Breast epithelium (tissue), 4 donors: ENCODE data around the gene TGIF1. TPM values are rescaled to one million over a fixed set of nuclear protein-coding genes. Genes with fewer than 3 reads are reported as not detected.
"Not testable (repeated sequence)": the region's sequence is repeated elsewhere in the genome, so short reads cannot be mapped to it uniquely, and the experiment has no call there.

ENCODE experiments used
- DNase-seq, 2 donors: peaks; one replicate each; pipeline ENCODE4 v3.0.0-alpha.2; 2019; ENCODE audit warnings: low spot score in 2 of 2
- H3K27ac ChIP-seq, 2 donors: fragments of 200-600 bp; sonication (generic) in 1 of 2; one replicate each; pipeline ENCODE4 v1.5.1; 2016 to 2019; ENCODE audit warnings: mild to moderate bottlenecking in 1 of 2
- H3K27me3 ChIP-seq, 2 donors: fragments of 200-600 bp; sonication (generic) in 1 of 2; one replicate each; pipeline versions ENCODE4 v1.5.1 to v1.6.0; 2017 to 2019; ENCODE audit warnings: control low read depth in 1 of 2, mild to moderate bottlenecking in 1 of 2
- H3K36me3 ChIP-seq: fragments of 200-600 bp; one replicate; pipeline ENCODE4 v1.5.1; 2019
- H3K4me1 ChIP-seq, 2 donors: fragments of 200-600 bp; sonication (generic); one replicate each; pipeline ENCODE4 v1.5.1; 2016 to 2019; ENCODE audit warnings: control low read depth in 1 of 2
- H3K4me3 ChIP-seq, 3 donors: fragments of 200-600 bp; sonication (generic); 1 replicate in 2 of 3; 2 replicates in 1 of 3; pipeline ENCODE4 v1.5.1; 2016 to 2019; ENCODE audit warnings: mild to moderate bottlenecking in 3 of 3, moderate library complexity in 2 of 3
- H3K9me3 ChIP-seq, 2 donors: fragments of 200-600 bp; sonication (generic) in 1 of 2; one replicate each; pipeline ENCODE4 v1.5.1; 2016 to 2019; ENCODE audit warnings: control low read depth in 1 of 2
- POLR2A ChIP-seq: fragments of 450-650 bp; IDR thresholded peaks from one replicate; pipeline ENCODE4 v1.6.1; 2016; ENCODE audit warnings: antibody characterized with exemption, mild to moderate bottlenecking, moderate library complexity
- POLR2AphosphoS5 ChIP-seq, 3 donors: sonication (generic); formaldehyde crosslinking; IDR thresholded peaks; one replicate each; pipeline ENCODE4 v1.6.1; 2017; ENCODE audit warnings: antibody characterized with exemption in 3 of 3
- intact Hi-C: fragments of 100-400 bp; cut with DNase I; formaldehyde crosslinking; loops from one replicate; pipeline ENCODE4 v1.15.1; 2023; ENCODE audit warnings: low total_unique reads
- total RNA-seq, 3 donors: library from RNA; depleted of rRNA; stranded (reverse); fragments of >200 nt; gene quantifications; one replicate each; pipeline ENCODE4 v1.1.0, GENCODE V29; 2016
- TF ChIP-seq, protein P1 (sequence below), 3 donors: fragments of 450-650 bp; IDR thresholded peaks; one replicate each; pipeline ENCODE4 v1.5.1; 2016 to 2017; ENCODE audit warnings: antibody characterized with exemption in 3 of 3, mild to moderate bottlenecking in 3 of 3, moderate library complexity in 3 of 3

Gene TGIF1
- total RNA-seq, 3 donors from 2014 or later = 67.7 to 161 (median 108) TPM

DNA sequence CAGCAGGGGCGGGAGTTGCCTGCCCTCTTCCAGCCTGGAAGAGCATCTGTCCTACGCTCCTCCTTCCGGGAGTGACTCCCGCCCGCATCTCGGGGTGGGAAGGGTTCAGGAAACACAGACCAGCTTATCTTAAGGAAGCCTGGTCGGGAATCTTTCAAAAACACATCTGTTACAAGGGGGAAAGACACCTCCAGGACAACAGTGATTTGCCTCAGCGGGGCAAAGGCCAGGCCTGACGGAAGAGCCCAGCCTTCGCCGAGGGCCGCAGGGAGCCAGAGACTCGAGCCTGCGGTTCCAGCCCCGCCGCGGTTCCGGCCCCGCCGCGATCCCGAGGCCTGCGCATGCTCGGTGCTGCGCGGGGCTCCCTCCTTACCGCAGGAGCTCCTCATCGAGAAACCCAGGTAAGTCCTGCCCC, 38.1 kb upstream of the TGIF1 start:
- intact Hi-C loops = no loop called here
- Histone ChIP-seq H3K9me3 (no peaks in the 10 kb centered on the region), H3K4me1 (no peaks in the 10 kb centered on the region), H3K27me3 (no peaks in the 10 kb centered on the region), H3K4me3 (peak overlapping the region; percentile 35 to 69 (median 49)), H3K36me3 (no peaks in the 10 kb centered on the region), H3K27ac (peak overlapping the region; percentile 74 to 76)
- DNase-seq = no peak
- TF ChIP-seq POLR2AphosphoS5 (IDR thresholded peaks at IDR 0.05) (no peak), POLR2A (no peak)
- TF ChIP-seq, protein P1, sequence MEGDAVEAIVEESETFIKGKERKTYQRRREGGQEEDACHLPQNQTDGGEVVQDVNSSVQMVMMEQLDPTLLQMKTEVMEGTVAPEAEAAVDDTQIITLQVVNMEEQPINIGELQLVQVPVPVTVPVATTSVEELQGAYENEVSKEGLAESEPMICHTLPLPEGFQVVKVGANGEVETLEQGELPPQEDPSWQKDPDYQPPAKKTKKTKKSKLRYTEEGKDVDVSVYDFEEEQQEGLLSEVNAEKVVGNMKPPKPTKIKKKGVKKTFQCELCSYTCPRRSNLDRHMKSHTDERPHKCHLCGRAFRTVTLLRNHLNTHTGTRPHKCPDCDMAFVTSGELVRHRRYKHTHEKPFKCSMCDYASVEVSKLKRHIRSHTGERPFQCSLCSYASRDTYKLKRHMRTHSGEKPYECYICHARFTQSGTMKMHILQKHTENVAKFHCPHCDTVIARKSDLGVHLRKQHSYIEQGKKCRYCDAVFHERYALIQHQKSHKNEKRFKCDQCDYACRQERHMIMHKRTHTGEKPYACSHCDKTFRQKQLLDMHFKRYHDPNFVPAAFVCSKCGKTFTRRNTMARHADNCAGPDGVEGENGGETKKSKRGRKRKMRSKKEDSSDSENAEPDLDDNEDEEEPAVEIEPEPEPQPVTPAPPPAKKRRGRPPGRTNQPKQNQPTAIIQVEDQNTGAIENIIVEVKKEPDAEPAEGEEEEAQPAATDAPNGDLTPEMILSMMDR (IDR thresholded peaks at IDR 0.05) = no peak

DNA sequence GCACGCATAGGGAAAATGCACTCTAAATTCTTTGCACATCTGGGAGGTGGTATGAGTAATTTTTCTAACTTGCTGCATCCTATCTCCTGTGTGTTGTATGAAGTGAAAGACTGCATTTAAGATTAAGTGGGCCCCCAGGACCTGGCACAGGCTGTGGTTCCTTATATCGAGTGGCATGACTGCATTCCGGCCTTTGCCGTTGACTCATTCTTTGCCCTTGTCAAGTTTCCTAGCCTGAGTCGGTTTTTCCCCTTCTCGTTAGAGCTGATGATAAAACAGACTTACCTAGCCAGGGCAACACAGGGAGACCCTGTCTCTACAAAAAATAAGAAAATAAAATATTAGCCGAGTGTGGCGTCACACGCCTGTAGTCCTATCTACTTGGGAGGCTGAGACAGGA, 37.4 kb upstream of the TGIF1 start:
- peak overlapping the region in 2 of 3 donors; percentile 49 to 69 for H3K4me3 ChIP-seq
- H3K27ac ChIP-seq = peak overlapping the region; percentile 74 to 76
- intact Hi-C loops, H3K9me3 ChIP-seq, H3K27me3 ChIP-seq, H3K36me3 ChIP-seq, H3K4me1 ChIP-seq: not testable (repeated sequence)
- peak in 1 of 2 donors; percentile 36 for DNase-seq

DNA sequence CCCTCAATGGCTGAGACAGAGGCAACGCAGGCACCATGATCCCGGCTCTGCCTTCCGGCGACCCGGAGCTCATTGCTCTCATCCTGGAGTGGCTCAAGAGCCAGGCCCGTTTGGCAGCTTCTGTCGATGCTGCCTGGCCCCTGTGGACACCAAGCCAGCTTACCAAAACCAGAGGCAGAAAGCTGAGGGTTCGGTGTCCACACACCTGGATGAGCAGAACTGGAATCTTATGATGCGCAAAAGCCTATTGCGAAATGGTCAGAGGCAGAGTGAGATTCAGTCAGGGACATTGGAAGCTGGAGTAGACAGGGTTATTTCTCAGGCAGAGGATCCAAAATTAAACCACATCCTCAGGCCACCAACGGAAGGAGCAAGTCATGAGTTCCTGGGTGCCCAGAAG, 34.9 kb upstream of the TGIF1 start:
- Histone ChIP-seq H3K9me3 (no peaks in the 10 kb centered on the region), H3K36me3 (no peaks in the 10 kb centered on the region), H3K4me3 (no peak overlapping the region), H3K4me1 (no peaks in the 10 kb centered on the region), H3K27me3 (no peaks in the 10 kb centered on the region), H3K27ac (no peak overlapping the region)
- no peak for TF ChIP-seq POLR2A
- no peak for TF ChIP-seq POLR2AphosphoS5 (IDR thresholded peaks at IDR 0.05)
- TF ChIP-seq, protein P1 (IDR thresholded peaks at IDR 0.05) = no peak
- DNase-seq = no peak
- intact Hi-C loops = loop anchor here (2.0 kb wide), 1 partner anchor 28 kb away; no protein-coding TSS in a partner anchor

DNA sequence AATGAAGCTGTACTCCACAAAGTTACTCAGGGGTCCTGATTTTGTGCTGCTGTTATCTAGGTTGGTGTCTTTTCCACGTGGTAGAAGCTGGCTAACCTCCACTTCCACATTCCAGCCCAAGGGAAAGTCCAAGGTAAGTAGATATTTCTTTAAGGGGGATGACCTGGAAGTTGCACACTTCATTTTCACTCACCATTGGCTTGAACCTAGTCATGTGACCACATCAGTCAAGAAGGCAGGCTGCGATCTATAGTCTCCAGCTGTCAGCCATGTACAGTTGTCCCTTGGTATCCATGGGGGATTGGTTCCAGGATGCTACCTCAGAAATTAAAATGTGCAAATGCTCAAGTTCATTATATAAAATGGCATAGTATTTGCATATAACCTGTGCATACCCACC, 31.9 kb upstream of the TGIF1 start:
- H3K4me3 ChIP-seq = no peak overlapping the region
- DNase-seq = no peak
- intact Hi-C loops = no loop called here
- TF ChIP-seq, protein P1 (IDR thresholded peaks at IDR 0.05) = no peak
- TF ChIP-seq POLR2A = no peak
- no peak for TF ChIP-seq POLR2AphosphoS5 (IDR thresholded peaks at IDR 0.05)
- H3K27ac ChIP-seq = no peak overlapping the region
- no peaks in the 10 kb centered on the region for H3K9me3 ChIP-seq
- H3K27me3 ChIP-seq = no peaks in the 10 kb centered on the region
- no peaks in the 10 kb centered on the region for H3K4me1 ChIP-seq
- H3K36me3 ChIP-seq = no peaks in the 10 kb centered on the region

DNA sequence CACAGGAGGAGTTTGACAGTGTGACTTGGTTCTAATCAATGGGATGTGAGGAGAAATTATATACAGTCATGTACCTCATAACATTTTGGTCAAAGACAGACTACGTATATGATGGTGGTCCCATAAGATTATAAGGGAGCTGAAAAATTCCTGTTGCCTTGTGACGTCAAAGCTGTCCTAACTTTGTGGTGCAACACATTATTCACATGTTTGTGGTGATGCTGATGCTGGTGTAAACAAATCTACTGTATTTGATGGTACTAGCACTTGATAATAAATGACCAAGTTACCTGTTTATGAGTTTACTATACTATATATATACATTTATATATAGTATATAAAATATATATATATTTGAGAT, 29.1 kb upstream of the TGIF1 start:
- TF ChIP-seq, protein P1 (IDR thresholded peaks at IDR 0.05) = no peak
- TF ChIP-seq POLR2AphosphoS5 (IDR thresholded peaks at IDR 0.05) (no peak), POLR2A (no peak)
- no peak for DNase-seq
- no peak overlapping the region for H3K27ac ChIP-seq
- H3K4me1 ChIP-seq = no peaks in the 10 kb centered on the region
- intact Hi-C loops = no loop called here
- no peaks in the 10 kb centered on the region for H3K9me3 ChIP-seq
- no peak overlapping the region for H3K4me3 ChIP-seq
- H3K36me3 ChIP-seq = no peaks in the 10 kb centered on the region
- H3K27me3 ChIP-seq = no peaks in the 10 kb centered on the region

DNA sequence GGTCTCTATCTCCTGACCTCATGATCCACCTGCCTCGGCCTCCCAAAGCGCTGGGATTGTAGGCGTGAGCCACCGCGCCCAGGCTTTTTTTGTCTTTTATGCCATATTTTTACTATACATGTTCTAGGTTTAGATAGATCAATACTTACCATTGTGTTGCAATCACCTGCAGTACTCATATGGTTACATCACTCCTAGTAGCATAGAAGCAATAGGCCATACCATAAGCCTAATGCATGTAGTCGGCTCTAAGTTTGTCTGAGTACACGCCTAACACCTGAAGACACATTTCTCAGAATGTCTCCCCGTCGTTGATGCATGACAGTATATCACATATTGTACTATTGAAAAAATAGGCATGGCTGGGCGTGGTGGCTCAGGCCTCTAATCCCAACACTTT, 27.1 kb upstream of the TGIF1 start:
- Histone ChIP-seq H3K4me3 (no peak overlapping the region), H3K4me1 (no peaks in the 10 kb centered on the region), H3K9me3 (no peaks in the 10 kb centered on the region), H3K27me3 (no peaks in the 10 kb centered on the region), H3K36me3 (no peaks in the 10 kb centered on the region), H3K27ac (no peak overlapping the region)
- DNase-seq = no peak
- TF ChIP-seq POLR2A (no peak), POLR2AphosphoS5 (IDR thresholded peaks at IDR 0.05) (no peak)
- TF ChIP-seq, protein P1 (IDR thresholded peaks at IDR 0.05) = no peak
- intact Hi-C loops = no loop called here
